Parathyroid adenoma (tissue), 2 donors: ENCODE measurements around the gene MAGI1.

ENCODE experiments used
- H2AFZ ChIP-seq: fragments of 300-600 bp; sonication (generic); one replicate; pipeline ENCODE4 v1.7.0; 2017; ENCODE audit warnings: antibody characterized with exemption, mild to moderate bottlenecking
- H3K27ac ChIP-seq: fragments of 300-600 bp; sonication (generic); one replicate; pipeline ENCODE4 v1.7.0; 2017
- H3K27me3 ChIP-seq: fragments of 300-600 bp; sonication (generic); one replicate; pipeline ENCODE4 v1.7.0; 2017; ENCODE audit warnings: low read length; ENCODE audit not compliant: control insufficient read depth, insufficient read depth
- H3K36me3 ChIP-seq: fragments of 300-600 bp; sonication (generic); one replicate; pipeline ENCODE4 v1.7.0; 2017; ENCODE audit warnings: low read length; ENCODE audit not compliant: control insufficient read depth, insufficient read depth
- H3K4me1 ChIP-seq: fragments of 300-600 bp; sonication (generic); one replicate; pipeline ENCODE4 v1.7.0; 2017; ENCODE audit warnings: control low read depth
- H3K4me2 ChIP-seq: fragments of 300-600 bp; sonication (generic); one replicate; pipeline ENCODE4 v1.7.0; 2017; ENCODE audit warnings: low read length
- H3K4me3 ChIP-seq: fragments of 300-600 bp; sonication (generic); one replicate; pipeline ENCODE4 v1.7.0; 2017; ENCODE audit warnings: low read depth, low read length
- H3K79me2 ChIP-seq: fragments of 300-600 bp; sonication (generic); one replicate; pipeline ENCODE4 v1.7.0; 2017; ENCODE audit warnings: control low read depth
- H3K9ac ChIP-seq: fragments of 300-600 bp; sonication (generic); one replicate; pipeline ENCODE4 v1.7.0; 2017; ENCODE audit warnings: mild to moderate bottlenecking
- H3K9me3 ChIP-seq: fragments of 300-600 bp; sonication (generic); one replicate; pipeline ENCODE4 v1.7.0; 2017; ENCODE audit warnings: low read length; ENCODE audit not compliant: control insufficient read depth
- TF ChIP-seq, protein P1 (sequence below): fragments of 300-600 bp; sonication (generic); IDR thresholded peaks from one replicate; pipeline ENCODE4 v1.7.0; 2017; ENCODE audit warnings: antibody characterized with exemption, mild to moderate bottlenecking
- donor health status: primary hyperparathyroidism.

MAGI1 gene

GRCh38 chr3:65484964-65485363 lies 553.8 kb downstream of the MAGI1 start:
- Histone ChIP-seq H3K4me1 (peaks cover 22% of the 10 kb centered on the region), H3K27me3 (no peaks in the 10 kb centered on the region), H3K27ac (no peak overlapping the region), H3K79me2 (no peaks in the 10 kb centered on the region), H3K9me3 (no peaks in the 10 kb centered on the region), H3K4me2 (no peak overlapping the region), H3K36me3 (no peaks in the 10 kb centered on the region), H3K4me3 (no peak overlapping the region), H2AFZ (no peak overlapping the region), H3K9ac (no peak overlapping the region)
- TF ChIP-seq, protein P1, sequence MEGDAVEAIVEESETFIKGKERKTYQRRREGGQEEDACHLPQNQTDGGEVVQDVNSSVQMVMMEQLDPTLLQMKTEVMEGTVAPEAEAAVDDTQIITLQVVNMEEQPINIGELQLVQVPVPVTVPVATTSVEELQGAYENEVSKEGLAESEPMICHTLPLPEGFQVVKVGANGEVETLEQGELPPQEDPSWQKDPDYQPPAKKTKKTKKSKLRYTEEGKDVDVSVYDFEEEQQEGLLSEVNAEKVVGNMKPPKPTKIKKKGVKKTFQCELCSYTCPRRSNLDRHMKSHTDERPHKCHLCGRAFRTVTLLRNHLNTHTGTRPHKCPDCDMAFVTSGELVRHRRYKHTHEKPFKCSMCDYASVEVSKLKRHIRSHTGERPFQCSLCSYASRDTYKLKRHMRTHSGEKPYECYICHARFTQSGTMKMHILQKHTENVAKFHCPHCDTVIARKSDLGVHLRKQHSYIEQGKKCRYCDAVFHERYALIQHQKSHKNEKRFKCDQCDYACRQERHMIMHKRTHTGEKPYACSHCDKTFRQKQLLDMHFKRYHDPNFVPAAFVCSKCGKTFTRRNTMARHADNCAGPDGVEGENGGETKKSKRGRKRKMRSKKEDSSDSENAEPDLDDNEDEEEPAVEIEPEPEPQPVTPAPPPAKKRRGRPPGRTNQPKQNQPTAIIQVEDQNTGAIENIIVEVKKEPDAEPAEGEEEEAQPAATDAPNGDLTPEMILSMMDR, result no peak

- TF ChIP-seq, protein P1, result no peak
- H3K9ac ChIP-seq, result no peak overlapping the region
- no peaks in the 10 kb centered on the region for H3K36me3 ChIP-seq
- H3K4me3 ChIP-seq, result no peak overlapping the region
- H3K4me1 ChIP-seq, result peaks cover 22% of the 10 kb centered on the region
- no peaks in the 10 kb centered on the region for H3K9me3 ChIP-seq
- no peaks in the 10 kb centered on the region for H3K27me3 ChIP-seq
- H3K27ac ChIP-seq, result no peak overlapping the region
- H3K4me2 ChIP-seq, result peak overlapping the region; percentile 45
- H2AFZ ChIP-seq, result no peak overlapping the region
- H3K79me2 ChIP-seq, result no peaks in the 10 kb centered on the region
Observed at GRCh38 chr3:65483480-65483879, 555.2 kb downstream of the MAGI1 start.

GRCh38 chr3:65483011-65483410 lies 555.7 kb downstream of the MAGI1 start:
- Histone ChIP-seq H3K9me3 (no peaks in the 10 kb centered on the region), H3K4me1 (peaks cover 22% of the 10 kb centered on the region), H3K4me3 (no peak overlapping the region), H2AFZ (no peak overlapping the region), H3K9ac (no peak overlapping the region), H3K4me2 (peak overlapping the region; percentile 45), H3K27me3 (no peaks in the 10 kb centered on the region), H3K79me2 (no peaks in the 10 kb centered on the region), H3K36me3 (no peaks in the 10 kb centered on the region), H3K27ac (no peak overlapping the region)
- TF ChIP-seq, protein P1, result no peak

DNA sequence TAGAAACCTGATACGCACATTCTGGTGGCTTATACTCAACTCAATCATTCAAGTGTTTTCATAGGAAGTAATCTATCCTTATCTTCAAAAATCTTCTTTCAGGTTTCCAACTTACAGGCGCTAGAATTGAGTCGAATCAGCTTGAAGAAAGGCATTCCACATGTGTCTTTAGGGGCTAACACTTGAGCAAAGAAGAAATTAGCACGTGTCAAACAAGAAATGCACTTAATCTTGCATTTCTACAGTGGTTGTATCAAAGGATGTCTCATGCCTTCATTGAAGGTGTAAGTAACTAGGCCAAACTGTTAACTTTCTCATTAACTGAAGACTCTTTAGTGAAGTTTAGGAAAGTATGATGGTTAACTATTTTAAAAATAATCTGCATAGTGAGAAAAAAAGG lies 557.6 kb downstream of the MAGI1 start:
- Histone ChIP-seq H3K4me1 (peaks cover 19% of the 10 kb centered on the region), H3K27me3 (no peaks in the 10 kb centered on the region), H3K9me3 (no peaks in the 10 kb centered on the region), H3K27ac (no peak overlapping the region), H3K79me2 (no peaks in the 10 kb centered on the region), H2AFZ (no peak overlapping the region), H3K9ac (no peak overlapping the region), H3K36me3 (no peaks in the 10 kb centered on the region), H3K4me3 (no peak overlapping the region), H3K4me2 (no peak overlapping the region)
- TF ChIP-seq, protein P1, result no peak

- TF ChIP-seq, protein P1, result no peak
Observed at GRCh38 chr3:65479990-65480389, 558.7 kb downstream of the MAGI1 start.

More at GRCh38 chr3:65479990-65480389, 558.7 kb downstream of the MAGI1 start:
- no peak overlapping the region for H2AFZ ChIP-seq
- no peak overlapping the region for H3K27ac ChIP-seq
- no peak overlapping the region for H3K4me2 ChIP-seq
- H3K9ac ChIP-seq, result no peak overlapping the region
- no peaks in the 10 kb centered on the region for H3K36me3 ChIP-seq
- no peaks in the 10 kb centered on the region for H3K79me2 ChIP-seq
- H3K9me3 ChIP-seq, result no peaks in the 10 kb centered on the region
- peaks cover 9% of the 10 kb centered on the region for H3K4me1 ChIP-seq
- no peaks in the 10 kb centered on the region for H3K27me3 ChIP-seq
- no peak overlapping the region for H3K4me3 ChIP-seq
